ENCODE results near the gene B3GNT5.

Gene B3GNT5

GRCh38 chr3:183230826-183231225 is 22.2 kb upstream of the B3GNT5 start:
- no peak for DNase-seq

- DNase-seq, result no peak
Observed at GRCh38 chr3:183233966-183234365, 19.1 kb upstream of the B3GNT5 start.

DNA sequence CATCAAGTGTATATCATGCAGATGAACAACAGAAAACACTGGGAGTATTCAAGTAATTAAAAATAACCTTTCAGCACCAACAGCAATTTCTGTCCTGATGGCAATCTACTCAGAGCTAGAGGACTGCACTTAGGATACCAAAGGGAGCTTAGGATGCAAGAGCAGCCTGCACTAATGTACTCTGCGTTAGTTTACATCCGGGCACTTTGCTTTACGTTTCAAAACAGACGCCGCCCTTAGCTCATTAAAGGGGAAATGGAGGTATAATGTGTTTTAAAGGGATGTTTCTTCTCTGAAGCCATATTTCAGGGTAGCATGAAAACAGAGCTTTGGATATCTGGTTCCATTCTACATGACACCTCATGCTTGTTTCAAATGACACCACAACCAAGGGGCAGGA is 14.0 kb upstream of the B3GNT5 start:
- no peak for DNase-seq

- no peak for DNase-seq
Observed at GRCh38 chr3:183242431-183242830, 10.6 kb upstream of the B3GNT5 start.

- DNase-seq, result no peak
Observed at GRCh38 chr3:183244219-183244618, 8.8 kb upstream of the B3GNT5 start.

- no peak for DNase-seq
Observed at GRCh38 chr3:183244981-183245476, 8.0 kb upstream of the B3GNT5 start.

- DNase-seq, result no peak
Observed at GRCh38 chr3:183247011-183247589, 6.0 kb upstream of the B3GNT5 start.

GRCh38 chr3:183249006-183249718 is 3.9 kb upstream of the B3GNT5 start:
- no peak for DNase-seq

DNA sequence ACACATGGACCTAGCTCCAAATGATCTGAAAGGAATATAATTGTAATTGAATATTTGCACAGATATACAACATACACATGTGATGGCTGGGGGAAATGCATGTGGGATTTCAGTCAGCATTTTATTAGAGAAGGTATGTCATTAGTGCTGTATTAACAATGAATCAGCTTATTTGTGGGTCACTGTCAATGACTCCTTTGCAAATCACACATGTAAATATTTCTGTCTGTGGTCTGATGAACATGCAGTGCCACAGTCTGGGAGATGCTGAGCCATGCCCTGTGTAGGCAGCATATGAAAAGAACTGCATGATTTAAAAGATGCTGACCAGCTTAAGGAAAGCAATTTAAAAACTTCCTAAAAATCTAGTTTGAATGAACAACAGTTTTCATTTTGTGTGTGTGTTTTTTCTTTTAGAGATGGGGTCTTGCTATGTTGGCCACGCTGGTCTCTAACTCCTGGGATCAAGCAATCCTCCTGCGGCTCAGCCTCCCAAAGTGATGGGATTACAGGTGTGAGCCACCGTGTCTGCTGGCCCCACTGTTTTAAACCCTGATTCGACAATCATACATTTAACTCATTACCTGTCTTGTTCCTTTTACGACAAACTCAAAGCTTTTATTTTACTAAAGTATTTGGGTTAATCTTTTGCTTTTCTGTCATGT is 803 bp upstream of the B3GNT5 start:
- DNase-seq, result no peak

GRCh38 chr3:183253528-183254486 is 754 bp downstream of the B3GNT5 start:
- DNase-seq, result peak; percentile 10

DNA sequence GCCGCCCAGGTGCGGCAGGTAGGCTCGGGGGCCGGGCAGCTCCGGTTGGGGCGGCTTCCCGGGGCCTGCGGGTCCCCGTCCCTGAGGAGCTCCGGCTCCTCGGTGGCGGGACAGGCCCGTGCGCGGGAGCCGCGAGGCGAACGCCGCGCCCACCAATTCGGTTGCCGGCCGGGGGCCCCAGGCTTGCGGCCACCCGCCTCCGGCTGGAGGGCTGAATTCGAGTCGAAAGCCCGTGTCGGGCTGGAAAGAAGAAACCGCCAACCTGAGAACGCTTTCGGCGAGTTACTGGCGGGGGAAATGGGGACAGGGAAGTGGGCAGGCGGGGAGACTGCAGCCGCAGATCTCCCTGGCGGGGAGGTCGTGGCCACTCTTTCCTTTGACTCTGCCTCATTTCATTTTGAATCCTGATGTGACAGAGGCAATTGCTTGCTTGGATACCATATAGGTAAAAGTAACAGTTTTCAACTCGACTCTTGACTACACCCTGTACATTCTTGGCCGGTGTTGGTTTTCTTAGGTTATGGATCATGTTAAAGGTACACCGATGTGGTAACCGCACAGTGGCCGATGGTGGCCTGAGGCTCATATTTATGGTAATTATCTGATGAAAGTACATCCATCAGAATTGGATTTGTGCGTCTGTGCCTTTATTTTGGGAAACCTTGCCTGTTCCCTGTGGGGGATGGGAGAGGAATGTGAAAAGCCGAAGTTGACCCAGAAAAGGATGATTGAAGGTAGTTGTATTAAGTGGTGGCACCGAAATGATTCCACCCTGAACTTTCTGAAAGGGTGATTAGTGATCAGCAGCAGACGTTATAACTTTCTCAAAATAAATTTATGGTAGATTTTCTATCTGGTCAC is 1.7 kb downstream of the B3GNT5 start:
- peak; percentile 55 for DNase-seq

GRCh38 chr3:183255348-183255730 is 2.3 kb downstream of the B3GNT5 start:
- no peak for DNase-seq

- no peak for DNase-seq
Observed at GRCh38 chr3:183259087-183259486, 6.0 kb downstream of the B3GNT5 start.

DNA sequence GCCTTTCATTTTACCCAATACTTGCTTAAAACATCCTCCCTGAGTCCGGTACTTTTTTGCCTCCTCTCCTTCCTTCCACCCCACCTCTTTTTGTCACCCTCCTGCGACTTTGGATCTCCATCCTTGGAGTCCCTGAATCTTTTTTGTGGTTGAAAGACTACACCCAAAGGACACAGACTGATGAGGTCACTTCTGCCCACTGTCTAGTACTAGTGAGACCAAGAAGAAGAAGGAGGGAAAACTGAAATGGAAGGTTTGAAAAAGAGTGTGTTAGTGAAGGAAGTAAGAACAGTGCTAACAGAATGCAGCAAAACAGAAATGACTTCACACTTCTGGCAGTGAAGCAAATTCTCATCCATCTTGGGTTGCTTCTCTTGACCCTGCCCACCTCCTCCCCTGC is 6.6 kb downstream of the B3GNT5 start:
- DNase-seq, result no peak

DNA sequence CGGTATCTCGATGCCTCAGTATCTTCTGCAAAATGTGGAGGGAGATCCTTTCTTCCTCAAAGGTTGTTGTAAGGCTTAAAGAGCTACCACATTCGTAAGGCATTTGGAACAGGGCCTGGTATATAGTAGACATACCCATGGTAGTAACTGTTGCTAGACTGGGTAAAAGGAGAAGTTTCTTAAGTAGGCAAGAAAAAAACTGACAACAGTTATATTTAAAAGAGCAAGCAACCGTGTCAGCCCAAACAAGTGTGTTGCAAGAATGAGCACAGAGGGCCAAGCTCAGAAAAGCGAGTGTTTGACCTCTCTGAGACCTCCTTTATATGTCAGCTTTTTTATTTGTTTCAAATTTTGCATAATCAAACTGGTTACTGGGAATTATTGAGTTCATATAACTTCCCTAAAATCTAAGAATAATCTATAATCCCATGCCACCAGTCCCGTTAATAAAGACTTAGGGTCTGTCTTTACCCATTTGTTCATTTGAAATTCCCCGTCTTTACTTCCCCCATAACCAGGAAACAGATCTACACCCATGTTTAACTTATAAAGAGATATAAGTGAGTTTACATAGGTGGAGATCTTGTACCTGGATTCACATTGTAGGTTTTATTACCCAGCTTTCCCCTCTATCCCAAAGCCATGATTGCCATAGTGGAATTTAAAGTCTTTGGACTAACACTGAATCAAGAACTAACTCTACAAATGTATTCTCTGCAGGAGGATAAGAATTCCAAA is 7.3 kb downstream of the B3GNT5 start:
- DNase-seq, result no peak

GRCh38 chr3:183261151-183261724 is 8.2 kb downstream of the B3GNT5 start:
- DNase-seq, result no peak

GRCh38 chr3:183262875-183263378 is 9.9 kb downstream of the B3GNT5 start:
- no peak for DNase-seq

GRCh38 chr3:183264268-183264667 is 11.2 kb downstream of the B3GNT5 start:
- no peak for DNase-seq

DNA sequence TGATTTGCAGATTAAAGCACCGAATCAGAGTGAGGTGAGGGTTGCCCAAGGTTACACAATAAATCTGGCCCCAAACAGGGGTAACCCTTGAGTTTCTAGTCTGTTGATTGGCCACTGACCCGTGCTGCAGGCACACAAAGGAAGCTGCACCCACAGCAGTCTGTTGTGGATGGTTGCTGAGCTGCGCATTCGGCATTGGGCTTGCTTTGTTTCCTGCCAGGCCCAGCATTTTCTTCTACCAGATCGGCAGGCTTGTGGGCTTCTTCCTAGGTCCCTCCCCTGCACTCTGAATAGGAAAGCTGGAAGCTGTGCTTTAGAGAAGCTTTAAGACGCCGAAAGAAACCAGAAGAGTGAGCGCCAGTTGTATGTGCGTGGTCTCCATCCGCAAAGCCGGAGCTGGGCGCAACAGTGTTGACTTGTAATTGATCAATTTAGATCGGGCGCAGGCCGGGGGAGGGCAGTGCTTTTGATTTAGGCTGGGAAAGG is 12.1 kb downstream of the B3GNT5 start:
- DNase-seq, result peak; percentile 24

GRCh38 chr3:183265834-183266417 is 12.9 kb downstream of the B3GNT5 start:
- DNase-seq, result no peak

Measured in DMS79 (cell line).